ENCODE results near the gene PEAK1. TPM values are rescaled to one million over a fixed set of nuclear protein-coding genes. Genes with fewer than 3 reads are reported as not detected.
A peak's percentile ranks its signal among the peaks of the same experiment; 100 is the strongest.

The PEAK1 gene
- total and polyA plus RNA-seq, 10 of the 15 experiments (the other 5 are each of a cell fraction or from before 2014, with no cell fraction given) = 0.62 to 24.2 (median 11.2) TPM

DNA sequence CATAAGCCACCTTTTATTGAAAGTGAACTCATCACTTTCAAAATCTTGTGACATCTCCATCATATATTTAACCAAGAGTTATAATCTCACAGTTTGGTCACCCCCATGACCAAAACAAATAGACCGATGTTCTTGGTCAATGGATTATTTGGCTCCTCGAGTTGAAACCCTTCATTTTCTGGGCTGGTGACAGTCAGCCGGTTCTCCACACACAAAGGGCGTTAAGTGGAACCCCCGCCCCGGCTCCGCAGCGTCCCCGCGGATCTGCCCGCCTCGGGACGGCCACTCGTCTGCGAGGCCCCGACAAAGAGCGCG lies 349.8 kb downstream of the PEAK1 start (continued):
- TF ChIP-seq ZBTB40 (IDR thresholded peaks at IDR 0.05; ENCODE audit: borderline replicate concordance) = no peak
- TF ChIP-seq TCF3 (IDR thresholded peaks at IDR 0.05; ENCODE audit: borderline replicate concordance, insufficient read depth, low read depth, low read length) = no peak
- no peak for TF ChIP-seq ZNF622 (IDR thresholded peaks at IDR 0.05)
- no peak for TF ChIP-seq ZBED1 (IDR thresholded peaks at IDR 0.05; ENCODE audit: borderline replicate concordance)
- TF ChIP-seq, protein P1, sequence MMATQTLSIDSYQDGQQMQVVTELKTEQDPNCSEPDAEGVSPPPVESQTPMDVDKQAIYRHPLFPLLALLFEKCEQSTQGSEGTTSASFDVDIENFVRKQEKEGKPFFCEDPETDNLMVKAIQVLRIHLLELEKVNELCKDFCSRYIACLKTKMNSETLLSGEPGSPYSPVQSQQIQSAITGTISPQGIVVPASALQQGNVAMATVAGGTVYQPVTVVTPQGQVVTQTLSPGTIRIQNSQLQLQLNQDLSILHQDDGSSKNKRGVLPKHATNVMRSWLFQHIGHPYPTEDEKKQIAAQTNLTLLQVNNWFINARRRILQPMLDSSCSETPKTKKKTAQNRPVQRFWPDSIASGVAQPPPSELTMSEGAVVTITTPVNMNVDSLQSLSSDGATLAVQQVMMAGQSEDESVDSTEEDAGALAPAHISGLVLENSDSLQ (IDR thresholded peaks at IDR 0.05) = no peak

DNA sequence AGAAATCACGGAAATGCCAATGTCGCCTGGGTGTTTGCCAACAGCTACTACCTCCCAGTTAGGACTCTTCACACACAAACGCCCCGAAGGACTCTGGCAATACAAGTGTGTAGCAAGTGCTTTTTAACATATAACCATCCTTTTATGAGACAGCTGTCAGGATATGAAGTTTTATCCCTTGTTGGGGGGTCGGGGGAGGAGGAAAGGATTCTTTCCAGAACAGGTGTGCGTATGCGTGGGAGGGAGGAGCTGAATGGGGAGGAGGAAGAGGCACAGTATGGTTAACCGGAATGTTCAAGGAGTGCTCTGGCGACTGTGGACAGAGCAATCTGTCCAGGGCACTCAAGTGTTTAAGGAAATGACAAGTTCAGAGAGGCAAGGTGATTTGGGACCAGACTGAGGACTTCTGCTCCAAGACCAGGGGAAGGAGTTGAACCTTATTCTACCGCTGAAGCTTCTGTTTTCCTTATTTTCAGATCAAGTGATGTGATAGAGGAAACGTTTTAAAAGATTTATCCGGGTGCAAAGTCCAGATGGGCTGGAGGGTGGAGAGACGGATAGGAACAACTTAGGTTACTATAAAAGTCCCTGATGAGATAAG lies 350.3 kb downstream of the PEAK1 start:
- no peaks in the 10 kb centered on the region; a peak in 1 of 4 replicates for H3K27me3 ChIP-seq (replicated peaks in 1 of 2; ENCODE audit: control insufficient read depth in 2 of 2, insufficient read depth in 2 of 2, low read length in 1 of 2)
- no peaks in the 10 kb centered on the region for H3K9me3 ChIP-seq (replicated peaks; ENCODE audit: control insufficient read depth, insufficient read depth, low read length)
- ATAC-seq = no peak
- no peak overlapping the region for H2AFZ ChIP-seq (ENCODE audit: control insufficient read depth, low read depth, low read length)
- no peaks in the 10 kb centered on the region for H4K20me1 ChIP-seq (ENCODE audit: control insufficient read depth, insufficient read depth)
- DNase-seq (ENCODE audit: low read depth, low spot score) = no peak
- no peak for FAIRE-seq
- peaks cover 25% of the 10 kb centered on the region for H3K4me1 ChIP-seq (ENCODE audit: control insufficient read depth, insufficient read depth, low read length)
- ChIA-PET SMC1A (ENCODE audit: uncharacterized antibody, unreplicated experiment) (interaction anchor here (0.7 to 2.1 kb wide), 6 partner anchors 19 to 134 kb away, joined by 3 to 4 read pairs (median 3); no protein-coding TSS in a partner anchor), CTCF (interaction anchor here (1.3 to 2.0 kb wide), 3 partner anchors 34 to 474 kb away, joined by 3 to 6 read pairs (median 6); no protein-coding TSS in a partner anchor), POLR2A (interaction anchor here (1.0 kb wide), 1 partner anchor 13 kb away, joined by 4 read pairs; no protein-coding TSS in a partner anchor), RAD21 (ENCODE audit: unreplicated experiment) (interaction anchor here (2.9 kb wide), 1 partner anchor 474 kb away, joined by 5 read pairs; no protein-coding TSS in a partner anchor)
- H3K79me2 ChIP-seq (ENCODE audit: control insufficient read depth, insufficient read depth, low read length) = peaks cover 36% of the 10 kb centered on the region
- H3K4me2 ChIP-seq (ENCODE audit: control insufficient read depth, insufficient read depth) = peak overlapping the region; percentile 93
- no peak overlapping the region for H3K27ac ChIP-seq (ENCODE audit: control insufficient read depth, insufficient read depth)
- in situ Hi-C loops (cut with MboI) (no loop called here), intact Hi-C loops (cut with micrococcal nuclease; ENCODE audit: unreplicated experiment) (no loop called here)
- H3K9ac ChIP-seq (ENCODE audit: control insufficient read depth, insufficient read depth, low read length) = peak overlapping the region; percentile 85
- BruUV-seq (replicated peaks) = no TSS peak
- no peaks in the 10 kb centered on the region for H3K36me3 ChIP-seq (ENCODE audit: control insufficient read depth in 2 of 2, insufficient read depth in 2 of 2, low read length in 1 of 2)
- peak overlapping the region; percentile 83 for H3K4me3 ChIP-seq
- 58% methylated on average over 13 of the region's 13 CpGs for WGBS (ENCODE audit: insufficient coverage, insufficient replicate concordance, low lambda C conversion rate, missing lambda C conversion rate)
- TF ChIP-seq FOXK2 (IDR thresholded peaks at IDR 0.05) = no peak
- TF ChIP-seq, protein P2, sequence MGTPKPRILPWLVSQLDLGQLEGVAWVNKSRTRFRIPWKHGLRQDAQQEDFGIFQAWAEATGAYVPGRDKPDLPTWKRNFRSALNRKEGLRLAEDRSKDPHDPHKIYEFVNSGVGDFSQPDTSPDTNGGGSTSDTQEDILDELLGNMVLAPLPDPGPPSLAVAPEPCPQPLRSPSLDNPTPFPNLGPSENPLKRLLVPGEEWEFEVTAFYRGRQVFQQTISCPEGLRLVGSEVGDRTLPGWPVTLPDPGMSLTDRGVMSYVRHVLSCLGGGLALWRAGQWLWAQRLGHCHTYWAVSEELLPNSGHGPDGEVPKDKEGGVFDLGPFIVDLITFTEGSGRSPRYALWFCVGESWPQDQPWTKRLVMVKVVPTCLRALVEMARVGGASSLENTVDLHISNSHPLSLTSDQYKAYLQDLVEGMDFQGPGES (IDR thresholded peaks at IDR 0.05) = no peak
- TF ChIP-seq, protein P3, sequence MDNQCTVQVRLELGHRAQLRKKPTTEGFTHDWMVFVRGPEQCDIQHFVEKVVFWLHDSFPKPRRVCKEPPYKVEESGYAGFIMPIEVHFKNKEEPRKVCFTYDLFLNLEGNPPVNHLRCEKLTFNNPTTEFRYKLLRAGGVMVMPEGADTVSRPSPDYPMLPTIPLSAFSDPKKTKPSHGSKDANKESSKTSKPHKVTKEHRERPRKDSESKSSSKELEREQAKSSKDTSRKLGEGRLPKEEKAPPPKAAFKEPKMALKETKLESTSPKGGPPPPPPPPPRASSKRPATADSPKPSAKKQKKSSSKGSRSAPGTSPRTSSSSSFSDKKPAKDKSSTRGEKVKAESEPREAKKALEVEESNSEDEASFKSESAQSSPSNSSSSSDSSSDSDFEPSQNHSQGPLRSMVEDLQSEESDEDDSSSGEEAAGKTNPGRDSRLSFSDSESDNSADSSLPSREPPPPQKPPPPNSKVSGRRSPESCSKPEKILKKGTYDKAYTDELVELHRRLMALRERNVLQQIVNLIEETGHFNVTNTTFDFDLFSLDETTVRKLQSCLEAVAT (IDR thresholded peaks at IDR 0.05) = no peak
- TF ChIP-seq RB1 (IDR thresholded peaks at IDR 0.05; ENCODE audit: borderline replicate concordance) = no peak
- TF ChIP-seq, protein P4, sequence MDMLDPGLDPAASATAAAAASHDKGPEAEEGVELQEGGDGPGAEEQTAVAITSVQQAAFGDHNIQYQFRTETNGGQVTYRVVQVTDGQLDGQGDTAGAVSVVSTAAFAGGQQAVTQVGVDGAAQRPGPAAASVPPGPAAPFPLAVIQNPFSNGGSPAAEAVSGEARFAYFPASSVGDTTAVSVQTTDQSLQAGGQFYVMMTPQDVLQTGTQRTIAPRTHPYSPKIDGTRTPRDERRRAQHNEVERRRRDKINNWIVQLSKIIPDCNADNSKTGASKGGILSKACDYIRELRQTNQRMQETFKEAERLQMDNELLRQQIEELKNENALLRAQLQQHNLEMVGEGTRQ (IDR thresholded peaks at IDR 0.05; ENCODE audit: borderline replicate concordance, low read depth, low read length) = no peak
- no peak for TF ChIP-seq WRNIP1 (IDR thresholded peaks at IDR 0.05; ENCODE audit: borderline replicate concordance, low read depth, low read length)

Measured in GM12878 (cell line).